Measurements from ENCODE around the gene PPFIA4.

PPFIA4 gene

GRCh38 chr1:203057911-203058675 lies 31.8 kb downstream of the PPFIA4 start:
- DNase-seq (ENCODE audit: low read depth, low spot score), result no peak

- DNase-seq (ENCODE audit: low read depth, low spot score), result no peak
Observed at GRCh38 chr1:203058676-203058935, 32.3 kb downstream of the PPFIA4 start.

- DNase-seq (ENCODE audit: low read depth, low spot score), result no peak
Observed at GRCh38 chr1:203059485-203059884, 33.2 kb downstream of the PPFIA4 start.

- no peak for DNase-seq (ENCODE audit: low read depth, low spot score)
Observed at GRCh38 chr1:203060115-203060514, 33.8 kb downstream of the PPFIA4 start.

- DNase-seq (ENCODE audit: low read depth, low spot score), result no peak
Observed at GRCh38 chr1:203063287-203063686, 37.0 kb downstream of the PPFIA4 start.

- no peak for DNase-seq (ENCODE audit: low read depth, low spot score)
Observed at GRCh38 chr1:203065191-203065590, 38.9 kb downstream of the PPFIA4 start.

GRCh38 chr1:203065986-203066385 lies 39.7 kb downstream of the PPFIA4 start:
- no peak for DNase-seq (ENCODE audit: low read depth, low spot score)

- no peak for DNase-seq (ENCODE audit: low read depth, low spot score)
Observed at GRCh38 chr1:203066965-203067364, 40.7 kb downstream of the PPFIA4 start.

- DNase-seq (ENCODE audit: low read depth, low spot score), result no peak
Observed at GRCh38 chr1:203069030-203069747, 42.9 kb downstream of the PPFIA4 start.

GRCh38 chr1:203072002-203072602 lies 45.8 kb downstream of the PPFIA4 start:
- no peak for DNase-seq (ENCODE audit: low read depth, low spot score)

GRCh38 chr1:203072911-203073310 lies 46.6 kb downstream of the PPFIA4 start:
- no peak for DNase-seq (ENCODE audit: low read depth, low spot score)

- DNase-seq (ENCODE audit: low read depth, low spot score), result no peak
Observed at GRCh38 chr1:203073469-203073868, 47.2 kb downstream of the PPFIA4 start.

- DNase-seq (ENCODE audit: low read depth, low spot score), result no peak
Observed at GRCh38 chr1:203074610-203075009, 48.3 kb downstream of the PPFIA4 start.

GRCh38 chr1:203075236-203076030 lies 49.1 kb downstream of the PPFIA4 start:
- DNase-seq (ENCODE audit: low read depth, low spot score), result no peak

- no peak for DNase-seq (ENCODE audit: low read depth, low spot score)
Observed at GRCh38 chr1:203076031-203076511, 49.8 kb downstream of the PPFIA4 start.

GRCh38 chr1:203077367-203077766 lies 51.1 kb downstream of the PPFIA4 start:
- DNase-seq (ENCODE audit: low read depth, low spot score), result no peak

GRCh38 chr1:203077956-203078355 lies 51.7 kb downstream of the PPFIA4 start:
- no peak for DNase-seq (ENCODE audit: low read depth, low spot score)

- DNase-seq (ENCODE audit: low read depth, low spot score), result no peak
Observed at GRCh38 chr1:203078478-203078877, 52.2 kb downstream of the PPFIA4 start.

GRCh38 chr1:203080456-203080855 lies 54.2 kb downstream of the PPFIA4 start:
- DNase-seq (ENCODE audit: low read depth, low spot score), result no peak

GRCh38 chr1:203081465-203082230 lies 55.4 kb downstream of the PPFIA4 start:
- DNase-seq (ENCODE audit: low read depth, low spot score), result no peak

- no peak for DNase-seq (ENCODE audit: low read depth, low spot score)
Observed at GRCh38 chr1:203082231-203082505, 55.9 kb downstream of the PPFIA4 start.

Data from activated naive CD8-positive, alpha-beta T cell treated with anti-CD3 and anti-CD28 coated beads, Interleukin-2, amount 50 U/mL, for 16 hours (primary cell).